GM23338 (cell line): ENCODE data around the gene FAM222A.

ENCODE experiments used
- CREB1 ChIP-seq: fragments of 250-450 bp; sonication (Bioruptor Pico); IDR thresholded peaks from 2 replicates; pipeline ENCODE4 v1.5.0; 2020; ENCODE audit warnings: low read depth, mild to moderate bottlenecking, moderate library complexity
- CTCF ChIP-seq, 2 experiments: fragments of 200-600 bp in 1 of 2; sonication (generic) in 1 of 2; conservative IDR thresholded peaks; 2 replicates each; pipeline versions ENCODE4 v1.5.1 to v1.6.1; 2016 to 2017; ENCODE audit warnings: antibody characterized with exemption in 2 of 2, low read depth in 2 of 2, mild to moderate bottlenecking in 2 of 2, moderate library complexity in 1 of 2
- EZH2 ChIP-seq: fragments of 200-600 bp; sonication (generic); IDR thresholded peaks from one replicate; pipeline ENCODE4 v1.8.0; 2017; ENCODE audit warnings: antibody characterized with exemption, mild to moderate bottlenecking, low read depth; ENCODE audit not compliant: unreplicated experiment
- EZH2phosphoT487 ChIP-seq: fragments of 200-600 bp; sonication (generic); IDR thresholded peaks from one replicate; pipeline ENCODE4 v1.8.1; 2018; ENCODE audit warnings: antibody characterized with exemption; ENCODE audit not compliant: unreplicated experiment
- JUNB ChIP-seq: IDR thresholded peaks from one replicate; pipeline ENCODE4 v1.6.1; 2016; ENCODE audit warnings: antibody characterized with exemption; ENCODE audit not compliant: unreplicated experiment
- NANOG ChIP-seq: IDR thresholded peaks from 2 replicates; pipeline ENCODE4 v1.6.1; 2016; ENCODE audit warnings: antibody characterized with exemption, borderline replicate concordance
- POLR2AphosphoS5 ChIP-seq: IDR thresholded peaks from 2 replicates; pipeline ENCODE4 v1.6.1; 2016; ENCODE audit warnings: antibody characterized with exemption, low read depth
- REST ChIP-seq: IDR thresholded peaks from one replicate; pipeline ENCODE4 v1.6.1; 2018; ENCODE audit warnings: antibody characterized with exemption; ENCODE audit not compliant: unreplicated experiment
- ZNF114 ChIP-seq: fragments of 250-450 bp; sonication (Bioruptor Pico); IDR thresholded peaks from 2 replicates; pipeline ENCODE4 v1.5.0; 2020; ENCODE audit warnings: mild to moderate bottlenecking, moderate library complexity
- ZNF331 ChIP-seq: fragments of 250-450 bp; sonication (Bioruptor Pico); IDR thresholded peaks from 2 replicates; pipeline ENCODE4 v1.5.0; 2020; ENCODE audit warnings: low read depth, mild to moderate bottlenecking, moderate library complexity
- TF ChIP-seq, protein P1 (sequence below): IDR thresholded peaks from 2 replicates; pipeline ENCODE4 v1.6.1; 2016; ENCODE audit warnings: antibody characterized with exemption

DNA sequence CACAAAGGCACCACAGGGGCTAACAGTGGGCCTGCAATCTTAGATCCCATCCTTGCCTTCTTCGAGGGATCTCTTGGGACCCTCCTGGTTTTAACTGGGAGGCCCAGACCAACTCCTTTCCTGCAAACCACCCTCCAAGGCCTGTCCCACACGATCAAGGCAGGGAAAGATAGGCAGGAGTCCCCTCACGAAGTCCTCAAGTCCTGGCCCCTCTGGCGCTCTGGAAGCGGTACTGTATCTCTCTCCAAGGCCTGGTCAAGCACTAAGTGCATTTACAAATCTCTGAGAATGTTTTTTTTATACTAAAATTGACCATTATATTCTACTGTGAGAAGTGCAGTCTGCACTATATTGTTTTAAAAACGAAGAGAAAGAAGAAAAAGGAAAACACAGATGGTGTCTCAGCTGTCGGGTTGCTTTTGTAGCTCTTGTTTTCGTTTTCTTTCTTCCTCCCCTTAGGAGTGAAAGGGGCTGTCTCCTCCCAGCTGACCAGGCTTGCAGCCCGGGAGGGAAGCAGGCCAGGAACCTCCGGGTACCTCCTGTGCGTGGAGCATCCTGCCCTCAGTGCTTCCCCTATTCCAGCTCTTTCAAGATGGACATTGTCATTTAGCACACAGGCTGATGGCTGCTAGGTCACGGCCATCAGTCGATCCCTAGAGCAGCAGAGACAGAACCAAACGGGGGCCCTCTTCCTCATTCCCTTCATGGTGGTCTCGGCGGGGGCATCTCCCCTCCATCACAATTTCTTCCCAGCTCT is 56.7 kb downstream of the FAM222A start:
- TF ChIP-seq CTCF (conservative IDR thresholded peaks at IDR 0.05; ENCODE audit: low read depth in 2 of 2) (no peak), EZH2 (no peak), CREB1 (CRISPR knock-in tag) (no peak), POLR2AphosphoS5 (no peak), EZH2phosphoT487 (no peak), JUNB (no peak), REST (no peak), ZNF331 (no peak), NANOG (no peak), ZNF114 (CRISPR knock-in tag) (no peak)
- TF ChIP-seq, protein P1, sequence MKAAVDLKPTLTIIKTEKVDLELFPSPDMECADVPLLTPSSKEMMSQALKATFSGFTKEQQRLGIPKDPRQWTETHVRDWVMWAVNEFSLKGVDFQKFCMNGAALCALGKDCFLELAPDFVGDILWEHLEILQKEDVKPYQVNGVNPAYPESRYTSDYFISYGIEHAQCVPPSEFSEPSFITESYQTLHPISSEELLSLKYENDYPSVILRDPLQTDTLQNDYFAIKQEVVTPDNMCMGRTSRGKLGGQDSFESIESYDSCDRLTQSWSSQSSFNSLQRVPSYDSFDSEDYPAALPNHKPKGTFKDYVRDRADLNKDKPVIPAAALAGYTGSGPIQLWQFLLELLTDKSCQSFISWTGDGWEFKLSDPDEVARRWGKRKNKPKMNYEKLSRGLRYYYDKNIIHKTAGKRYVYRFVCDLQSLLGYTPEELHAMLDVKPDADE = no peak
